K562 (cell line): ENCODE measurements around the gene XPC. TPM values are rescaled to one million over a fixed set of nuclear protein-coding genes. Genes with fewer than 3 reads are reported as not detected.
A peak's percentile ranks its signal among the peaks of the same experiment; 100 is the strongest.

Experiments
- ATAC-seq: fragments of 200-7000 bp; cut with Tn5 transposase; 3 replicates; pipeline ENCODE4 v1.9.1; 2020; ENCODE audit warnings: moderate library complexity
- BruUV-seq: library from RNA; stranded (reverse); fragments of 400-500 nt; replicated peaks from 2 replicates; lab custom pipeline; 2021; lab: Mats Ljungman, UMichigan
- CTCF ChIA-PET: fragments of 300-600 bp; formaldehyde crosslinking; extraction: SDS; loops from one replicate; lab custom pipeline; 2021; ENCODE audit warnings: low intra/inter-chr PET ratio; lab: Yijun Ruan, JAX
- POLR2A ChIA-PET: fragments of 300-600, 350-650 bp; sonication (Branson Sonifier 250); formaldehyde crosslinking; extraction: SDS; loops from one replicate; lab custom pipeline; 2021; ENCODE audit warnings: antibody characterized with exemption, inconsistent platforms; lab: Yijun Ruan, JAX
- DNase-seq, 4 experiments: peaks; one replicate each; pipeline versions ENCODE4 v3.0.0 to v3.0.0-alpha.2; 2011 to 2018; ENCODE audit warnings: low spot score in 3 of 4, mixed read lengths in 3 of 4; ENCODE audit errors: extremely low read depth in 1 of 4
- FAIRE-seq: peaks from 2 replicates; lab custom pipeline; 2011; peaks lifted over from hg19 to GRCh38; lab: Jason Lieb, UNC
- H2AFZ ChIP-seq: 2 replicates; pipeline ENCODE4 v1.6.0; 2011; ENCODE audit warnings: low read depth, low read length, control low read depth, inconsistent platforms
- H3K27ac ChIP-seq: fragments of 200-600 bp; 3 replicates; pipeline ENCODE4 v1.8.0; 2011; ENCODE audit warnings: low read depth, mild to moderate bottlenecking, control low read depth, inconsistent platforms, low read length, moderate library complexity, mixed read lengths; ENCODE audit errors: extremely low read depth
- H3K27me3 ChIP-seq, 2 experiments: fragments of 300-600 bp in 1 of 2; 2 replicates in 1 of 2; 3 replicates in 1 of 2; pipeline versions ENCODE4 v1.6.0 to v1.8.0; 2011; ENCODE audit warnings: inconsistent platforms in 2 of 2, low read length in 2 of 2, mild to moderate bottlenecking in 1 of 2, mixed read lengths in 1 of 2, moderate library complexity in 1 of 2; ENCODE audit not compliant: control insufficient read depth in 2 of 2, insufficient read depth in 2 of 2
- H3K36me3 ChIP-seq: fragments of 300-600 bp; 3 replicates; pipeline ENCODE4 v1.8.0; 2011; ENCODE audit warnings: mild to moderate bottlenecking, low read length, inconsistent platforms; ENCODE audit not compliant: control insufficient read depth, insufficient read depth
- H3K4me1 ChIP-seq, 2 experiments: fragments of 200-600 bp in 1 of 2; replicated peaks in 1 of 2; 2 replicates in 1 of 2; 3 replicates in 1 of 2; pipeline versions ENCODE4 v1.5.1 to v1.8.0; 2011; ENCODE audit warnings: inconsistent platforms in 2 of 2, low read length in 2 of 2, mild to moderate bottlenecking in 1 of 2, mixed read lengths in 1 of 2, moderate library complexity in 1 of 2; ENCODE audit not compliant: control insufficient read depth in 2 of 2, insufficient read depth in 2 of 2
- H3K4me2 ChIP-seq: 2 replicates; pipeline ENCODE4 v1.6.1; 2011; ENCODE audit warnings: low read length, control low read depth, inconsistent platforms, mixed read lengths; ENCODE audit not compliant: insufficient read depth
- H3K4me3 ChIP-seq: fragments of 200-600 bp; sonication (generic), shearing (Covaris generic); 2 replicates; pipeline ENCODE4 v1.5.1; 2016; ENCODE audit warnings: control low read depth, inconsistent platforms
- H3K79me2 ChIP-seq: fragments of 200-600 bp; 3 replicates; pipeline ENCODE4 v1.8.0; 2011; ENCODE audit warnings: low read length, inconsistent platforms; ENCODE audit not compliant: control insufficient read depth, insufficient read depth
- H3K9ac ChIP-seq, 2 experiments: 2 replicates each; pipeline versions ENCODE4 v1.6.0 to v1.6.1; 2011; ENCODE audit warnings: low read depth in 2 of 2, low read length in 2 of 2, control low read depth in 1 of 2, inconsistent platforms in 1 of 2, mild to moderate bottlenecking in 1 of 2, mixed read lengths in 1 of 2; ENCODE audit not compliant: insufficient read depth in 1 of 2
- H3K9me1 ChIP-seq: one replicate; pipeline ENCODE4 v1.6.0; 2011; ENCODE audit warnings: inconsistent platforms, mild to moderate bottlenecking, low read length, moderate library complexity; ENCODE audit not compliant: control insufficient read depth, insufficient read depth
- H3K9me3 ChIP-seq: replicated peaks from 2 replicates; pipeline ENCODE4 v1.5.1; 2011; ENCODE audit warnings: low read depth, low read length, inconsistent platforms; ENCODE audit not compliant: control insufficient read depth, insufficient read depth
- H4K20me1 ChIP-seq: replicated peaks from 2 replicates; pipeline ENCODE4 v1.6.1; 2011; ENCODE audit warnings: low read length, inconsistent platforms, mixed read lengths; ENCODE audit not compliant: control insufficient read depth, insufficient read depth
- CBFB ChIP-seq: sonication (generic); formaldehyde crosslinking; IDR thresholded peaks from 2 replicates; pipeline ENCODE4 v1.4.0; 2020; ENCODE audit warnings: mild to moderate bottlenecking, missing genetic modification reagents
- KDM5B ChIP-seq: fragments of 200-600 bp; sonication (generic); IDR thresholded peaks from 2 replicates; pipeline ENCODE4 v1.6.1; 2012; ENCODE audit warnings: low read depth, mild to moderate bottlenecking, moderate library complexity, low read length, control low read depth, inconsistent platforms; ENCODE audit not compliant: insufficient replicate concordance
- TCF7L2 ChIP-seq: fragments of 150-350 bp; IDR thresholded peaks from 2 replicates; pipeline ENCODE4 v1.6.1; 2016; ENCODE audit warnings: low read depth, mild to moderate bottlenecking, low read length, moderate library complexity
- WGBS: fragments of 100-300 bp; shearing (Covaris generic); methylation state at CpG from one replicate; pipeline ENCODE4 v1.1.6; 2016; ENCODE audit warnings: low coverage, mixed read lengths; ENCODE audit not compliant: insufficient coverage; ENCODE audit errors: missing lambda C conversion rate; 5-methylcytosine and 5-hydroxymethylcytosine counted together
- in situ Hi-C: fragments of 300-500 bp; cut with MboI; formaldehyde crosslinking; loops from 4 replicates; pipeline ENCODE4 v1.15.0; 2018; ENCODE audit warnings: inconsistent platforms, mixed read lengths
- intact Hi-C: fragments of 100-400 bp; cut with micrococcal nuclease; formaldehyde crosslinking; loops from 2 replicates; pipeline ENCODE4 v1.14.2; 2022
- polyA plus RNA-seq, 8 experiments: library from polyadenylated mRNA; depleted of rRNA in 4 of 8; stranded (reverse) in 5 of 8; unstranded in 3 of 8; fragments of >200 nt; fragmentation: Nextera tagmentation in 2 of 8; fragmentation: Illumina TruSeq in 1 of 8; extraction: Ambion mirVana in 2 of 8; extraction: Trizol in 1 of 8; gene quantifications; 2 replicates each; pipeline versions ENCODE4 v1.2.1 to v1.2.3, GENCODE V29; 2011 to 2014; ENCODE audit warnings: inconsistent platforms in 1 of 8, missing spikeins in 1 of 8
- total RNA-seq, 7 experiments: library from RNA; depleted of rRNA in 6 of 7; stranded (reverse); fragments of >200 nt in 6 of 7; fragmentation: Illumina TruSeq in 2 of 7; extraction: Trizol in 2 of 7; gene quantifications; 2 replicates each; pipeline versions ENCODE4 v1.2.1 to v1.2.3, GENCODE V29; 2011 to 2021; ENCODE audit warnings: low replicate concordance in 1 of 7

The XPC gene
- total and polyA plus RNA-seq, 9 of the 15 experiments (the other 6 are each of a cell fraction or from before 2014, with no cell fraction given): 3.8 to 54.7 (median 41.3) TPM

GRCh38 chr3:14150491-14151230 is 27.7 kb downstream of the XPC start:
- H3K9me1 ChIP-seq: no peaks in the 10 kb centered on the region
- no peaks in the 10 kb centered on the region for H3K9me3 ChIP-seq
- H3K9ac ChIP-seq: peak overlapping the region in 1 of 2 experiments; percentile 19; a peak in 1 of 4 replicates
- no peaks in the 10 kb centered on the region; the same call in 1 of the 2 replicates for H4K20me1 ChIP-seq
- in situ Hi-C loops: no loop called here
- BruUV-seq: no TSS peak
- H3K27ac ChIP-seq: no peak overlapping the region
- no peak overlapping the region for H3K4me2 ChIP-seq
- H3K36me3 ChIP-seq: peaks cover 76% of the 10 kb centered on the region
- 89% methylated on average over 9 of the region's 9 CpGs for WGBS
- DNase-seq: no peak
- H3K4me3 ChIP-seq: no peak overlapping the region
- POLR2A ChIA-PET: interaction anchor here (0.6 to 3.1 kb wide), 4 partner anchors 12 to 612 kb away, joined by 3 to 11 read pairs (median 3); partner anchors contain the start of genes LSM3 and XPC
- H3K79me2 ChIP-seq: no peaks in the 10 kb centered on the region
- ATAC-seq: no peak
- TF ChIP-seq CBFB (CRISPR knock-in tag) (0 out of 2 replicates have a peak, but pooled peaks have one; percentile 29), TCF7L2 (no peak)
- TF ChIP-seq, all 486 proteins: peak for 1
- Histone ChIP-seq H3K27me3 (no peaks in the 10 kb centered on the region), H3K4me1 (peaks cover 0 to 1% of the 10 kb centered on the region in 2 experiments; a peak in 1 of 5 replicates), H2AFZ (no peak overlapping the region)
- FAIRE-seq: no peak
- CTCF ChIA-PET: no interaction called here
- intact Hi-C loops: no loop called here

- Histone ChIP-seq H3K4me3 (no peak overlapping the region), H3K27ac (no peak overlapping the region), H3K4me1 (peaks cover 0 to 4% of the 10 kb centered on the region in 2 experiments; a peak in 3 of 5 replicates), H3K27me3 (no peaks in the 10 kb centered on the region), H3K4me2 (no peak overlapping the region), H3K79me2 (no peaks in the 10 kb centered on the region), H3K9me3 (no peaks in the 10 kb centered on the region), H3K9ac (peak overlapping the region in 1 of 2 experiments; percentile 54; a peak in 1 of 4 replicates), H4K20me1 (no peaks in the 10 kb centered on the region; the same call in 1 of the 2 replicates), H3K36me3 (peaks cover 81% of the 10 kb centered on the region), H3K9me1 (no peaks in the 10 kb centered on the region), H2AFZ (no peak overlapping the region)
- intact Hi-C loops: no loop called here
- ATAC-seq: no peak
- no peak for TF ChIP-seq KDM5B
- in situ Hi-C loops: no loop called here
- FAIRE-seq: no peak
- 88% methylated on average over 9 of the region's 9 CpGs for WGBS
- no TSS peak for BruUV-seq
- no peak for DNase-seq
- CTCF ChIA-PET: no interaction called here
- POLR2A ChIA-PET: interaction anchor here (0.6 to 3.1 kb wide), 3 partner anchors 26 to 611 kb away, joined by 3 to 11 read pairs (median 3); partner anchors contain the start of genes LSM3 and XPC
These were observed 28.3 kb downstream of the XPC start for GRCh38 chr3:14150078-14150477.
